GM19238 (cell line): Measurements from ENCODE around the gene CMC4.
A peak's percentile ranks its signal among the peaks of the same experiment; 100 is the strongest.

Experiments
- DNase-seq: peaks from one replicate; pipeline ENCODE4 v3.0.0; 2011; ENCODE audit warnings: low spot score; ENCODE audit not compliant: insufficient read length

The CMC4 gene, protein sequence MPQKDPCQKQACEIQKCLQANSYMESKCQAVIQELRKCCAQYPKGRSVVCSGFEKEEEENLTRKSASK

DNA sequence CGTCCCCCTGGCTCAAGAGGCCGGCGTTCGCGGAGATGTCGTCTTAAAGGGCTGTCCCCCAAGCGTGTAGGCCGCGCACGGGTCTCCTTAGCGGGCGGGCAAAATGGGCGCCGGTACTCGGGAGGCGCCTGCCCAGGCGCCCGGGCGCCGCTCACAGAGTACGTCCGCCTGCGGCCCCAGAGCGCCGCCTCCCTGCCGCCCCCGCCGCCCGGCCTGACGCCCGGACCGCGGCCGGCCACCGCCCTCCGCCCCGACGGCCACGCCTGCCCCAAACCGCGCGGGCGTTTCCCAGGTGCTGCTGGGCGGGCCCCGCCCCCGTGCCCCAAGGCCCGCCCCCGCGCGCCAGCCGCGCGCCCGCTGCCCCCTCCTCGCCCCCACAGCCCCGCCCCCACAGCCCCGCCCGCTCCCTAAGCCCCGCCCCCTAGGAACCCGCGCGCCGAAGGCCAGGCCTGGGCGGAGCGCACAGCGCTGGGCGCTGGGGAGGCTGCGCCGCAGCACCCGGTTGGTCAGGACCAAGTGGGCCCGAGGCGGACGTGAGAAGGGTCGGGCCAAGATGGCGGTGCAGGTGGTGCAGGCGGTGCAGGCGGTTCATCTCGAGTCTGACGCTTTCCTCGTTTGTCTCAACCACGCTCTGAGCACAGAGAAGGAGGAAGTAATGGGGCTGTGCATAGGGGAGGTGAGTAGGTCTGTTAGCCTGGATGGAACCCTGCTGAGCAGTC is at the start of gene CMC4, which contains the start of the genes BRCC3 and MTCP1:
Gene CMC4 (minus strand): TSS at position 162 of the 719 bp plus-strand sequence. CDS start 7,113 bp downstream, outside the sequence.
Gene BRCC3 (plus strand): TSS at position 534 of the 719 bp plus-strand sequence. CDS start 20 bp downstream, at position 554.
Gene MTCP1 (minus strand): TSS at position 162 of the 719 bp plus-strand sequence. CDS start 5,126 bp downstream, outside the sequence.
- peak; percentile 82 for DNase-seq

DNA sequence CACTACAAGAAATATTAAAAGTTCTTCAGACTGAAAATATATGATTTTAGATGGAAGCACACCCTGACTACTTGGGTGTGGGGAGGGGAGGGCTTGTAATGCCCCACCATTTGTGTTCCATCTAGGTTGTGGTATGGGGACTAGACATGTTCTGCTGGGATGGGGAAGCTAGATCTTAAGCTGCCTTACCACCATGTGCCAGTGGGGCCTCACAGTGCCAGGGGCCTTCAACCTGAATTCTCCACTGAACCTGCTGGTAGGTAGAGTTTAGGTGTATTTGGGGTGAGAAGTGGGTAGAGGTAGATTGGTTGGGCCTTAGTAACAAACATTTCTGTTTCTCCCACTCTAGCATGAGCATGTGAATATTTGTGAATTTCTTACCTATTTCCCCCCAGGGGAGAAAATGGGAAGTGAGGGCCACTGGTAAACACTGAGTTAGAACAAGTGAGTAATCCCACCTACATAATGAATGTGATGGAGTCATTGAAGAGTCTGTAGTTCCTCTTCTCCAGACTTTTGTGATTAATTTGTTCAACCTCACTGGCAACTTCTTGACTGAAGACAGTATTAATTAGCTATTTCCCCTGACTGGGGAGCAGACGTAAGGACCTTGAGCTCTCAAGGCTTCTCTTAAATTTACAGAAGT is 44.4 kb upstream of the CMC4 start:
- DNase-seq, result no peak

DNA sequence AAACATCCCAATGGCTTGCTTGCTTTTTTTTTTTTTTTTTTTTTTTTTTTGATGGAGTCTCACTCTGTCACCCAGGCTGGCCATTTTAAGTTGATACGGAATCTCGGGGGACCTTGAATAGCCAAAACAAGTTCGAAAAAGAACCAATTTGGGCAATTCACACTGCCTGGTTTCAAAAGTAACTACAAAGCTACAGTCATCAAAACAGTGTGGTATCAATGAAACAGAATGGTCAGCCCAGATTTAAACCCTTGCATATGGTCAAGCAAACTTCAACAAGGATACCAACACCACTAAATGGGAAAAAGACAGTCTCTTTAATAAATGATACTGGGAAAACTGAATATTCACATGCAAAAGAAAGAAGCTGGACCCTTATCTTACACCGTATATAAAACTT is 42.2 kb upstream of the CMC4 start:
- DNase-seq, result no peak

GRCh38 chrX:155112171-155112570 is 41.2 kb upstream of the CMC4 start:
- DNase-seq, result no peak

GRCh38 chrX:155108427-155108826 is 37.5 kb upstream of the CMC4 start:
- DNase-seq, result no peak

GRCh38 chrX:155105919-155106318 is 35.0 kb upstream of the CMC4 start:
- DNase-seq, result no peak

DNA sequence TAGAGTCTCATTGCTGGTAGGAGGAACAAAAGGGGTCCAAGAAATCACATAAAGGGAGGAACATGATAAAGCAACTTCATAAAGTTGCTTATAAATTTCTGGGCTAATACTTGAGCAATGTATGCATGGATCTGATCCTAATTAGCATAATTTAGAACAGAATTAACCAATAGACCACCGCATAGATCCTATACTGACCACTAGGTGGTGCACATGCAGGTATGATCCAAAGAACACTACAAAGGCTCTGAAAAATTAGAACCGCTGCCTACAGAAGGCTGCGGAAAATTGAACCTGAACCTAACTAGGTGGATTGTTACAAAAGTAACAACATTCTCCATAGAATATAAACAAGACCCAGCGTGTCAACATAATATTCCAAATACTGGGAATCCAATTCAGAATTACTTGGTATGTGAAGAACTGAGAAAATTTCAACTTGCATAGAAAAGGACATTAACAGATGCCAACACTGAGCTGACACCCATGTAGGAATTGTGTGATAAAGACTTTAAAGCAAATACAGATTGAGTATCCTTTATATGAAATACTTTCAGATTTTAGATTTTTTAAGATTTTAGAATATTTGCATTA is 23.6 kb upstream of the CMC4 start:
- no peak for DNase-seq

- DNase-seq, result no peak
Observed at GRCh38 chrX:155086961-155087735, 16.2 kb upstream of the CMC4 start.

- no peak for DNase-seq
Observed at GRCh38 chrX:155086202-155086840, 15.4 kb upstream of the CMC4 start.

- no peak for DNase-seq
Observed at GRCh38 chrX:155071694-155072280, 851 bp upstream of the CMC4 start.

DNA sequence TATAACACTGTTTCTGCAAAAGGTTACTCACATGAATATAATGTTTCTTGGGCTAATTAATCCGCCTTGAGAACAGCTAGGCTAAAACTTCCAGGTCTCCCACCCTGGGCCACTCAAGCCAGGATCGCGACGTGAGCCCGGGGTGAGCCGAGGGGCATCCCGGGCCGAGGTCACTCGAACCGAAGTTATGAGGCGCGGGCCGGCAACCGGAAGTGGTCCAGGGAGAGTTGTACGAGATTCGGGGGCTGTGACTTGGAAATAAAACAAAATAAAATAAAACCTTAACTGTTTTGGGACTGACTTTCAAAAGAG is 317 bp downstream of the CMC4 start:
- DNase-seq, result peak; percentile 13

DNA sequence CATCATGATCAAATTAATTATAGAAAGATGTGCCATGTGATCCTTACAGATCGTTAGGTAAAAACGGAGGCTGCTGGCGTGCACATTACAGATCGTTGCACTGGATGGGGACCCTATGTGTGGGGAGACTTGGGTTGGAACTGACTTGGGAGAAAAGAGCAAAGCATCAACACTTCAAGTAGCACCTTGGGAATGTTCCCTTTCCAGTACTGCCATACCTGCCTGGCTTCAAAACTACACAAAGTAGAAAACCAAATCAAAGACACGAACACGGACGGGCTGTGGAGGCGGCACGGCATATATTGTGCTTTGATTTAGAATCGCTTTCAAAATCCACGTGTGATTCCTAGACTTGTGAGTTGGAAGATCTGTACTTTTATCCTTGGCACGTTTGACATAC is 898 bp downstream of the CMC4 start:
- no peak for DNase-seq

- DNase-seq, result no peak
Observed at GRCh38 chrX:155069414-155069813, 1.5 kb downstream of the CMC4 start.

- no peak for DNase-seq
Observed at GRCh38 chrX:155068165-155068564, 2.8 kb downstream of the CMC4 start.

DNA sequence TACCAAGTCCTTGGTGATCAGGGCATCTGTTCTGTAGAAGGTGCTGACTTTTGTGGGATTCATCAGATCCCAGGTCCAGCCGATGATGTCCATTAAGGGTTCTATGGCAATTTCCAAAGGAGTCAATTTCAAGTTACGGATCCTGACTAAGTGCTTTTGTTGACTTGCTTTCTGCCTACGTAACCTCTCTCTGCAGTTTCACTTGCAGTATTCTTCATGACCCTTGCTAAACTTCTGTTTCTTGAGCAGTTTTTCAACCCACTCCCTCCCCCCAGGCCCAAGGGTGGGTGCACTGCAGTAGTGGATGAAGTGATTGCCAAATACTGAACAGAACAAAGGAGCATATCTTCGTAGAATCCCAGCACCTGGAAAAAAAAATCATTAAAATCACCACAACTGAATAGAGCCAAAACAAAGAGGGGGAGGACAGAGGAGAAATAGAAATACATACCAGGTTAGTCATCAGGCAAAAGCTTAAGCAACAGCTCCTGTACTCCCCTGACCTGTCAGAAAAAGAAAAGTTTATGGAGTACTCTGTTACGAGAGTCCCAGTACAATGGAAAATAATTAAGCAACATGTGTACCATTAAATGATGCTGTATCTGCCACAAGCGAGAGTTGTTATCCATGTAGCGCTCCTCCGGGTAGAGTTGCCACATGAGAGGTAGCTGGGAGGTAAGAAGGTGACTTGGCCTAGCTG is 5.8 kb downstream of the CMC4 start:
- DNase-seq, result no peak

GRCh38 chrX:155061760-155062159 is 9.2 kb downstream of the CMC4 start:
- DNase-seq, result no peak

GRCh38 chrX:155056877-155057792 is 13.8 kb downstream of the CMC4 start:
- DNase-seq, result peak; percentile 23

DNA sequence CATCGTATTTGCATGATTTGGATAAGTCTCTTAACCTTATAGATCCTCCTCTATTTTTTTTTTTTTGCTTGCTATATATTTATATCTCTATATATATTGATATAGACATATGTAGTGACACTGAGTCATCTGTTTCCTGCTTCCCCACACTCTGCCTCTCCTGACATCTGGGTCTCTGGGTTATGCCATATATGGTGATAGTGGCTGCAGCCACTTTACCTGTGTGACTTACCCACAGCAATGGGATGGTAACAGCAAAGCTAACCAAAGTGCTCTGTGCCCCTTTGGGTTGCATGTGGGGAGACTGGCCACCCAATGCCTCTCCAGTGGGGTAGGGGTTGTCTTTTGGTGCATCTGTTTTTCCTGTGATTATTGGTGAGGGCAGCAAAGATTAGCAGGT is 14.5 kb downstream of the CMC4 start:
- no peak for DNase-seq

DNA sequence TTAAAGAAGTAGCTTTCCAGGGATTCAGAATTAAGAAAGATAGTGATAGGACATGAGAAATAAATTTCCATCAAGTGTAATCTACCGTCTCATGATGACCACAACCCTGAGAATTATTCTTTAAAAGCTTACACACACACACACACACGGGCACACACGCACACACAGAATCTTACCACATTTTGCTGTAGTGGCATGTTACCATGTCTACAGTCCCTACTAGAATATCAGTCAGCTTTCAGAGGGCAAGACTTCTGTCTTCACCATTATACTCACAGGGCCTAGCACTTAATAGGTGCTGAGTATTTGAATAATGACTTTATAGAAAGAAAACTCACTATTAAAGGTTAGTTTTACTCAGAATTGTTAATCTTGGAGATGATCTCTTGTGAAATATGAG is 15.4 kb downstream of the CMC4 start:
- no peak for DNase-seq
